Measurements from ENCODE around the gene ROPN1B.

Gene ROPN1B

GRCh38 chr3:126021224-126021623 is 52.2 kb downstream of the ROPN1B start:
- no peak overlapping the region for H3K27ac ChIP-seq (replicated peaks)
- H3K4me3 ChIP-seq (replicated peaks; ENCODE audit: insufficient read depth, low read length): no peak overlapping the region
- H3K27me3 ChIP-seq (ENCODE audit: insufficient read depth, poor library complexity, severe bottlenecking): no peaks in the 10 kb centered on the region
- no peak for TF ChIP-seq REST (IDR thresholded peaks at IDR 0.05; ENCODE audit: insufficient replicate concordance, low read depth)
- TF ChIP-seq, protein P1, sequence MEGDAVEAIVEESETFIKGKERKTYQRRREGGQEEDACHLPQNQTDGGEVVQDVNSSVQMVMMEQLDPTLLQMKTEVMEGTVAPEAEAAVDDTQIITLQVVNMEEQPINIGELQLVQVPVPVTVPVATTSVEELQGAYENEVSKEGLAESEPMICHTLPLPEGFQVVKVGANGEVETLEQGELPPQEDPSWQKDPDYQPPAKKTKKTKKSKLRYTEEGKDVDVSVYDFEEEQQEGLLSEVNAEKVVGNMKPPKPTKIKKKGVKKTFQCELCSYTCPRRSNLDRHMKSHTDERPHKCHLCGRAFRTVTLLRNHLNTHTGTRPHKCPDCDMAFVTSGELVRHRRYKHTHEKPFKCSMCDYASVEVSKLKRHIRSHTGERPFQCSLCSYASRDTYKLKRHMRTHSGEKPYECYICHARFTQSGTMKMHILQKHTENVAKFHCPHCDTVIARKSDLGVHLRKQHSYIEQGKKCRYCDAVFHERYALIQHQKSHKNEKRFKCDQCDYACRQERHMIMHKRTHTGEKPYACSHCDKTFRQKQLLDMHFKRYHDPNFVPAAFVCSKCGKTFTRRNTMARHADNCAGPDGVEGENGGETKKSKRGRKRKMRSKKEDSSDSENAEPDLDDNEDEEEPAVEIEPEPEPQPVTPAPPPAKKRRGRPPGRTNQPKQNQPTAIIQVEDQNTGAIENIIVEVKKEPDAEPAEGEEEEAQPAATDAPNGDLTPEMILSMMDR (IDR thresholded peaks at IDR 0.05; ENCODE audit: insufficient read depth, low read length): no peak
- no peak for TF ChIP-seq POLR2AphosphoS5 (IDR thresholded peaks at IDR 0.05; ENCODE audit: low read depth)
- TF ChIP-seq GABPA (IDR thresholded peaks at IDR 0.05; ENCODE audit: low read depth): no peak
- TF ChIP-seq SPI1 (IDR thresholded peaks at IDR 0.05; ENCODE audit: borderline replicate concordance, low read depth): no peak
- DNase-seq (ENCODE audit: low read depth in 1 of 2, low spot score in 1 of 2): no peak

DNA sequence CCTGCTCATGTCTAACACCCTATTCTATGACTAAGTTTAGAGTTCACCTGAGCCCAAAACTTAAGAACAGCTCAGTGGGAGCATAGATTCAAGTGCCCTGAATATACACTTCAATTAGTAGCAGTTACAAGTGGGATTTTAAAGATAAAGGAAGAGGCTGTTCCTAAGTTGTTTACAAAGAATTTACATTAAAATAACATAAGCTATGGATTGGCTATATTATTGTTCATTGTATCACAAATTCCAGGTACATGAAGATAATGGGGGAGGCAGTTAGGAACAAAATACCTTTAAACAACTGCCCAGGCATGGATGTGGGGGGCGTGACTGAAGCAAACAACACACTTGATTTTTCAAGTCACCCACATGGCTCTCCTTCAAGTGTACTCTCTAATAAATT is 52.7 kb downstream of the ROPN1B start:
- DNase-seq (ENCODE audit: low read depth in 1 of 2, low spot score in 1 of 2): no peak
- TF ChIP-seq REST (IDR thresholded peaks at IDR 0.05; ENCODE audit: insufficient replicate concordance, low read depth): no peak
- H3K27ac ChIP-seq (replicated peaks): no peak overlapping the region
- no peak overlapping the region for H3K4me3 ChIP-seq (replicated peaks; ENCODE audit: insufficient read depth, low read length)
- no peaks in the 10 kb centered on the region for H3K27me3 ChIP-seq (ENCODE audit: insufficient read depth, poor library complexity, severe bottlenecking)

- DNase-seq (ENCODE audit: low read depth in 1 of 2, low spot score in 1 of 2): no peak
- H3K4me3 ChIP-seq (replicated peaks; ENCODE audit: insufficient read depth, low read length): no peak overlapping the region
- H3K27ac ChIP-seq (replicated peaks): no peak overlapping the region
- no peak for TF ChIP-seq GABPA (IDR thresholded peaks at IDR 0.05; ENCODE audit: low read depth)
- TF ChIP-seq SPI1 (IDR thresholded peaks at IDR 0.05; ENCODE audit: borderline replicate concordance, low read depth): no peak
- TF ChIP-seq, protein P1 (IDR thresholded peaks at IDR 0.05; ENCODE audit: insufficient read depth, low read length): no peak
- TF ChIP-seq REST (IDR thresholded peaks at IDR 0.05; ENCODE audit: insufficient replicate concordance, low read depth): no peak
- no peak for TF ChIP-seq POLR2AphosphoS5 (IDR thresholded peaks at IDR 0.05; ENCODE audit: low read depth)
- no peaks in the 10 kb centered on the region for H3K27me3 ChIP-seq (ENCODE audit: insufficient read depth, poor library complexity, severe bottlenecking)
Measured at GRCh38 chr3:126022741-126023359, 53.9 kb downstream of the ROPN1B start.
